ENCODE results near the gene MUSTN1.
A peak's percentile ranks its signal among the peaks of the same experiment; 100 is the strongest.

MUSTN1 gene

DNA sequence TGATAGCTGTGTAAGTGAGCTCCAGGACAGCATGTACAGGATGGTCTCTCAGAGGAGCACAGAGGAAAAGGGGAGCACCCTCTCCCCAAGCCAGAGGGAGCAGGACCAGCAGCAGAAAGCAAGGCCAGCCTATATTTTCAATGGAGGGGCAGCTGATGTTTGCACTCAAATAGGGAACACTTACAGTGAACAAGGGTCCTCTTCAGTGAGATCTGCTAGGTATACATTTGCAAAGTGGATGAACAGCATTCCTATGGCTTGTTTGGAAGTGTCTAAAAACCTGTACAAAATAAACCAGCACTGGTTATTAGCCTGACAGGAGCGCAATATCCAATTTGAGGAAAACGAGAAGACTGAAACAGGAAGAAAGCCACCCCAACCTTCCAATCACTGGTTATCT, 17.6 kb upstream of the MUSTN1 start:
- DNase-seq (ENCODE audit: low spot score): no peak

DNA sequence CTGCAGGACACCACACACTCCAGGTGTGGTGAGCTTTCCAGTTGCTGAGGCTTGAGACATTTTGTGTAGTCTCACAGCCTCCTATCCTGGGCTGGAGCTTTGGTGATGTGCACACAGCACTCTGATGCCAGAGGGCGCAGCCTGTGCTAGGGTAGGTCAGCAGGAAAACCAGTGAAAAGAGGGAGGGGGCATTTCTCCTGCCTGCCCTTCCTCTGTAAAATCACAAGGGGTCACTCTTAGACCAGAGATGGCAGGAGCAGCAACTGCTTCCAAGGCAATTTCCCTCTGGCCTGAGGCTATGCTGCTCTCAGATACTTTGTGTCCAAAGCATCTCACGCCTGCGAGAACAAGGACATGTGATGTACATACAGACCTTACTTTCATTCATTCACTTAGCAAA, 16.5 kb upstream of the MUSTN1 start:
- DNase-seq (ENCODE audit: low spot score): peak; percentile 6

DNA sequence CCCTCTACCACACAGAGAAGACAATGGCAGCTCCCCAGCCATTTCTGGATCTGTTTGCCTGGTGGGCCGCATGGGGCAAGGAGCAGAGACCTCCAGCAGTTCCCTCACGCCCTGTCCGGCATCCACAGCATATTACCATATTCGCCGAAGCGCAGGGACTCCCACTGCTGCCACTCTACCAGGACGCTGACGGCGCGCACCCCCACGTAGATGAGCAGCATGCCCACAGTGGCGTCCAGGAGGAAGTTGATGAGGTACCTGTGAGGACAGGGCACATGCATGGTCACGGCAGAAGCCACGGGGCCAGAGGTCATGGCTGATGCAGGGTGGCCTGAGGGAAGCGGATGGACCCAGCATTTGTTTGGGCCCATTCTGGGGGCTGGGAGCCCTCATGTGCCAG, 14.8 kb upstream of the MUSTN1 start:
- DNase-seq (ENCODE audit: low spot score): no peak

DNA sequence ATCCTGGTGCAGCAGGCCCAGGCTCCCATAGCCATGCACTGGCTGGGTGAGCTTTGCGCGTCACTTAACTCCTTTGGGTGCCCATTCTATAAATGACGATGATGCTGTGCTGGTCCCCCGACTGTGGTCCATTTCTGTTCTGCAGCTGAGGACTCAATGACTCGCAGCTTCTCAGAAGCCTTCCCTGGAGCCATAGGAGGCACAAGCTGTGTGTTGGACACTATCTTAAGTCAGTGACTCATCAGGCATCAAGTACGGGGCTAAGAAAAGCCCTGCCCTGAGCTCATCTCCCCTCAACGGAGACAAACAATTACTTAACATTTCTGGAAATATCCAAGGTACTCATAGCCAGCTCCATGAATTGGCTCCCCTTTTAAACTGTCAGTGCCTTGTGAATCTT, 13.8 kb upstream of the MUSTN1 start:
- no peak for DNase-seq (ENCODE audit: low spot score)

DNA sequence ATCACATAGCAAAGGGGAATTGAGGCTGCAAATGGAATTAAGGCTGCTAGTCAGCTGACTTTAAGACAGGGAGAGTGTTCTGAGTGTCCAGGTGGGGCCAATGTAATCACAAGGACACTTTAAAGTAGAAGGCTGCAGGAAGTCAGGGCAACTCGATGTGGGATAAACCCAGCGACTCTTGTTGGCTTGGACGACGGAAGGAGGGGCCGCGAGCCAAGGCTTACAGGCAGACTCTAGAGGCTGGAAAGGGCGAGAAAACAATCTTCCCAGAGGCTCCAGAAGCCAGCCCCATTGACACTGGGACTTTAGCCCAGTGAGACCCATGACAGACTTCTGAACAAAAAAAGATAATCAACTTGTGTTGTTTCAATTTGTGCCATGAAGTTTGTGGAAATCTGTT, 12.9 kb upstream of the MUSTN1 start:
- no peak for DNase-seq (ENCODE audit: low spot score)

DNA sequence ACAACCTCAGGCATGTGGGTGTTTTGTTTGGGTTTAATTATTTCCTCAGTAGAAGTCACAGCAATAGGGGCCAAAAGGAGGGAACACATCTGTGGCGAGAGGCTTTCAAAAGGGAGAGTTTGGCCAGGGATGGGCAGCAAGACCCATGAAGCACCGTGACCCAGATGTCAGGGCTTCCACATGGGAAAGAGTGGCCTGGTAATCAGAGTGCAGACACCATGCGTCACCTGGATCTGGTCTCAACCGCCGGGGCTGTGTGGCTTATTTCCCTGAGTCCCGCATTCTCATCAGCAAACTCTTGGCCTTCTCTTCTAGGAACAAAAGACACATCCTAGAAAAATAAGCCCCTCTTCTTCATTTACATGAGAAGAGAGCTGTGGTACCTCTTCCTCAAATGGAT, 12.4 kb upstream of the MUSTN1 start:
- DNase-seq (ENCODE audit: low spot score): no peak

DNA sequence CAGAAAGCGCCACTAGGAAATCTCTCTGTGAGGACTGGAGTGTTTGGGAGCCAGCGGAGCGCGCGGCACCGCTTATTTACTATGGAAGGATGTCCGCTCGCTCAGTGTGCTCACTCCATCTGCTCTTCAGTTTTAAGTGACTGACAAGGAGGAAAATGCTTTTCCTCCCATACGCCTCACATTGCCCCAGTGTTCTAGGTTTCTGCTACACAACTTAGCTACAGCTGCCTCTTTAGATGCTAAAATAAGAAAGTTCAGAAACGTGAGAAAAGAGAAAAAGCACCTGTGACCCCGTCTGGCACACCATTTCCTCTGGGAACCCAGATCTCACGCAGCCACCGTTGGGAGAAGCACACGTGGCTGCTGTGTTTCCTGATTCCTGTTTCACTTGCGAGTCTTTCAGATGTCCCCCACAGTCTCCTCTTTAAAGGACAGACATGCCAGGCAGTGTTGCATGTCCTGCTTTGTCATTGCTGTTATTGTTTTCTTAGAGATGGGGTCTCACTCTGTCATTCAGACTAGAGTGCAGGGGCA, 11.7 kb upstream of the MUSTN1 start:
- DNase-seq (ENCODE audit: low spot score): no peak

DNA sequence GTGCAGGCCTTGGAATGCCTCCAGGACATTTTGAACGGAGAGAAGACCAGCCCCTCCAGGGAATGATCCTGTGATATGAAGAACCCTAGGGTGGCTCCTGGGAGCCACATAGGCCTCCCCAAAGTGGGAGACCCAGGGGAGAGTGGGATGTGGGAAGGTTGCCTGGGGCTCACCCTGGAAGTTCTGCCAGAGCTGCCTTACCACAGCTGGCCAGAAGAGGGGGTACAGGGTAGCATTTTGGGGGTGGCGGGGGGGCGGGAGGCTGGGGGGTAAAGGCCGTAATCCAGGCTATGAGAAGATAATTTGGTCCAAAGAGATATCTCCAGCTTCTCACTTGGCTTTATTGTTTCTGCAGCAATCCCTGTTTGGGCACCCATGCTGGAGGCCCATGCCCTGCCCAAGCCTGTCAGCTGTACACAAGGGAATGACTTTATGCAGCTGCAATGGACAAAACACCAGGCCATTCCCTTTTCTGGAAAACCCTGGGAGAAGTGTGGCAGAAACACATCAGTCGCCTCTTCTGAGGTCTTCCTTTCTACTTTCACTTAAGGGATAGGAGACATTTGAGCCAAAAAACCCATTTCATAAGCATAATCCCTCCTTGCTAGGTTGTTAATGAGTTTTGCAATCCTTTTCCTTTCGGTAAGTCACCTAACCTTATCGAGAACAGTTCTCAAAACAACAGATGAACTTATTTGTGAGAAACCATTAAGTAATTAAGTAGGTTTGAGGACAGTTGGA, 11.0 kb upstream of the MUSTN1 start:
- no peak for DNase-seq (ENCODE audit: low spot score)

DNA sequence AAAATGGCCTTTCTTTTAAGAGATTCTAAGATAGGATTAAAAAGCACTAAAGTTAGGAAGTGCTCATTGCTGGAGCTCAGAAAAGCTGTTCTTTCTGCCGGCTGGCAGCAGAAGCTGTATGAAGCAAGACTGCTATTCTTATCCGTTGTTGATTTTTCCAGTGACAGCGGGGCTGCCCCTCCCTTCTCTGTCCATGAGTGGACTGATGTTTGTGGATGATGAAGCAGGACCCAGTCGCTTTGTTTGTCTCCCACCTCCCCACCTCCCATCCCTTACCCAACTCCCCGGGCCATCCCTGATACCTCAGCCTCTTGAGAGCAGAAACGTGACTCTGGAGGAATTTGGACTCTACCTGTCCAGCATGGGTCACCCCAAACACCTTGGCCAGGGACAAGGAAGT, 10.3 kb upstream of the MUSTN1 start:
- no peak for DNase-seq (ENCODE audit: low spot score)

DNA sequence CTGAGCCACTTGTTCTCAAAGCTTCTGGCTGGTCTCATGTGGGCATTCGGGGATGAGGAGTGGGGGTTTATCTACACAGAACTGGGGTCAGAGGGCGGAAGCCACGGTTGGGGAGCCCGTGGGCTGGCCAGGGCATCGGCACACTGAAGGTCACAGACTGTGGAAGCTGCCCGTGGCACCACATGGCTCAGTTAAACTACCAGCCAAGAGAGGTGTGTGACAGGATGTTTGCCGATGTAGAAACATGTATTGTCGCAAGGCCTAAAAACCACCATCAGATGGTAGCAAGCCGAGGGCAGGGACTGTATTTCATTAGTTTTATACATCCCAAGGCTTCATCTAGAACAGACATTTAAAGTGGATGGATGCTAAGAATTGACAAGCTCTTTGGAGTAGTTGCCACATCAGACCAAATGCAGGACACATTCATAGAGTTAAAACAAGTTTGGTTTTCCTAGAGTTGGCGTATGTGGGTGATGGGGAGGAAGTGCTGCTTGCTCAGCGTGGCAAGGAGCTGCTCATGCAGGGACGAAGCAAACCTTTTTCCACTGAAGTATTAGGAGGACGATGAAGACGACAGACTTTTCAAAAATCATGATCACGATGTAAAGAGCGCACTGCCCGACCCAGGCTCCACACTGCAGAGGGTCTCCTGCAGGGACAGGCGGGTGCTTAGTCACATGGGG, 9.6 kb upstream of the MUSTN1 start:
- no peak for DNase-seq (ENCODE audit: low spot score)

DNA sequence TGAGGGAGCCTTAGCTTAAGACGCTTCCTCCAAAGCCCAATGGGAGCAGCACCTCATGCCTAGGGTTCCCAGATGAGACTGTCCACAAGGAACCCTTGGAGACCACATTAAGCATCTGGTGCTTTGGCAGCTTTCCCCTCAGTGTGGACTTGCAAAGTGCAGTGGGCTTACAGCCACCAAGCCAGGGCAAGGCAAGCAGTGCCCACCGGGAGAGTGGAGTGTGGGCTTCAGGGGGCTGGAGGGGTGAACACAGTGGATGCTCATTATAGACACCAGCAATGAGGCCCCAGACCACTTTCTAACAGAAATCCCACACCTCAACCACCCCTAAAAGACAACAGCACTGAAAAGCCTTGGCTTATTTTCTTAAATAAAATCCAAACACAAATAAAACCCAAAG, 9.1 kb upstream of the MUSTN1 start:
- DNase-seq (ENCODE audit: low spot score): no peak

DNA sequence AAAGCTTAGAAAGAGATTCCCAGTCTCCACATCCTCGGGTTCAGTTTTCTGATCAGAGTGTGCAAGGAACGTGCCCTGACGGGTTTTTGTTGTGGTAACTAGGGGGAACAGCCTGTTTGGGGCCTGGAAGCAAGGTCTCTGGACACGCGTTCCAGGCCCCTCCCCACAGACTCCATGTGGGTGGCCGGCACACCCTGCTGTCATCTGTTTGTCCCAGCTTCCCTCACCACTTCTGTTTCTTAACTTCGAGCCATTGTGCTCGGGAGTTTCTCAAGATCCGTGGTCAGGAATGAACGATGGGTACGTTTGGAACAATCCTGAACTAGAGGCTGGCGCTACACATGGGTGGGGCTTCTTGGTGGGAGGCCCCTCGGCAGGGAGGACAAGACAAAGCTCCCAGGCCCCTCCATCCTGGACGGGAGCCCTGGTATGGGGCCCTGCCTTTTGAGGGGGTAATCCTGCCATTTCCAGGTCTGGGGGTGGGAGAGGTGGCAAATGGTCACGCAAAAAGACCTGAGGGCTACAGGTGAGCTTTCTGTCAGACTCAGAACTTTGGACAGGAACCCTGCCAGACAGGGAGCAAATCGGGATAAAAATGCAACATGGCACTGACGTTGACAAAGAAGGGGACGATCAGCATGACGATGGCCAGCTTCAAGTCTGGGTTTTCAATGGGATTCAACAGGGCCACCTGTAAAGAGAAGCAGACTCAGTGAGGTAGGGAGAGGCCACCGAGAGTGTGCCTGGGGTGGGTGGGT, 8.5 kb upstream of the MUSTN1 start:
- no peak for DNase-seq (ENCODE audit: low spot score)

DNA sequence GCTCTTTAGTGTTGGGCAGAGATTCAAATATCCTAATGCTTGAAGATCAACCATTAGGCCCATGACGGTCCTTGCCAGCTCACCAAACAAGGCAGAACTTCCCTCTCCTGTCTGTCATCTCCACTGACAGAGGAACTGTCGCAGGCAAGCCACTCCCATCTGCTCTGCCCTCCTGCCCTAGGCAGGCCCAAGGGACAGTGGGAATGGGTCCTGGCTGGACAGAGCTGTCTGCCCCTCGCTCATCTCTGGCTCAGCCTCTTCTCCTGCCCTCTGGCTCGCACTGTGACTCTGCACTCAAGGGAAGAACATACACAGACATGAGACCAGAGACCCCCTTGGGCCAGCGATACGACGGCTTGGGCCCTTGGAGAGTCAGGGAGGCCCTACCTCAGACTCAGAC, 7.6 kb upstream of the MUSTN1 start:
- DNase-seq (ENCODE audit: low spot score): no peak

DNA sequence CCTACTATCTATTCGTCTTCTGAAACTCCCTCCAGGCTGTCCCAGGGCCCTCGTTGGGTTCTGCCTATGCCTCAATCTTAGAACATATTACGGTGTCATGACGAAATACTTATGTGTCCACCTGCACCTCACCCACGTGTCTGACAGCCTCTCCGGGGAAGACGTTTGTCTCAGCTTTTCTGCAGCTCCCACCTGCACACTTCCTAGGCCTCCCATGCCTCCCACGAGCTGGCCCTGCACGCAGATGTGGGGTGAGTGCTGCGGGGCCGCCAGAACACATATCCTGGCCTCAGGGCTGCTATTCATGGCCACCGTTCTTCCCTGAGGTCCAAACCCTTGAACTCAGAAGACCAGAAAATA, 7.1 kb upstream of the MUSTN1 start:
- no peak for DNase-seq (ENCODE audit: low spot score)

DNA sequence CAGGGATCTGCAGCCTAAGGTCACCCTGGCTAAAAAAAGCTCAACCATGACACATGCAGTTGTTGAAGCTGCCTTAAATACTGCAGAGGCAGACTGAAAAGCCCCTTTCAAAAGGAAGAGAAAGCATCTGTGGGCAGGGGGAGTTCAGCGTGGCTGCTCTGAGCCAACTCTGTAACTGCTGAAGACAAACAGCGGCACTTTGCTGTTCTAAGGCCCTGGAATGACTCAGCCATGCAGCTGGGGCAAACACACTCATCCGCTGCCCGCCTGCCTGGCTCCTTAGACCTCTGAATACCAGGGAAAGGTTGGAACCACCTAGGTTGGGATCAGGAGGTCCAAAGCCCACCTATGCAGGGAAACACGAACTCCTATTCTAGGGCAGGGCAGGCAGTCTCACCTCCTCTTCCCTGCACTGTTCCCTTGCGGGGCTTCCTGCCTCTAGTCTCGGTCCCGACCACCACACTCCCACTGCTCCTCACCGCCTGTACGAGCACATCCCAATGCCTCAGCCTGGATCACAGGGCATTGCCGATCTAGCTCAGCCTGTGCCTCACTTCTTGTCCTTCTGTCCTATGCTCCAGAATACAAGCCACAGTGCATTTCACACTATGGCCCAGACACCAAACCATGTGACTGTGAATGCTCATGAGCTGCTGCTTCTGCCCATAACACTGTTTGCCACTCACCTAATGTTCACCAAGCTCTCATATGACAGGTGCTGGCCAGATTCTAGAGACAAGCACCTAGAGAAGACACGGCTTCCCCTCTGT, 6.6 kb upstream of the MUSTN1 start:
- no peak for DNase-seq (ENCODE audit: low spot score)

DNA sequence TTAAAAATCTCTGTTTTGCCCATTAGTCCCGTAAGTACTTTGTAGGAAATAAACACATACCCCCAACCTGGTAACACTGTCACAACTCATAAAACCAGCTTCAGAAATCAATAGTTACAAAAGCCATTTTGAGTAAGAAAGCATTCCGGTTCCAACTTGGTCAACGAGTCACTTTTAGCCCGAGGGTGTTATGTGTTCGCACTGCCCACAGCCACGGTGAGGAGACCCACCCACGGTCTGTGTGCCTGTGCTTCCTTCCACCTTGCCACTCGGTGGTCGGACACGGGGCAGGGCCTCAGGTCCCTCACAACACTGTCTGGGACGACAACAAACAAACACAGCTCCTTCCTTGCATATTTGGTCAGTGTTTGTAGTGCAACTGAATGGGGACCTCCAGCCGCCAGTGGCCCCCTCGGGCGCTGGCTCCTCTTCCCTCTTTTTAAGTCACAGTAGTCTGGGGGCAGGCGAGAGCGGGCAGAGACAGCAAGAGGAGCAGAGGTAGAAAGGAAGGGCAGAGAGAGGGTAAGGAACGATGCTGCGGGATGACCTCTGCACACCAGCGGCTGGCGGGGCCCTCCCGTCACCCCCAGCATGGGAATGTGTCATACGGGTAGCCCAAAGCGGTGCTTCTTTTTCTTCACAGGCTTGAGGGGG, 5.2 kb upstream of the MUSTN1 start:
- DNase-seq (ENCODE audit: low spot score): no peak

DNA sequence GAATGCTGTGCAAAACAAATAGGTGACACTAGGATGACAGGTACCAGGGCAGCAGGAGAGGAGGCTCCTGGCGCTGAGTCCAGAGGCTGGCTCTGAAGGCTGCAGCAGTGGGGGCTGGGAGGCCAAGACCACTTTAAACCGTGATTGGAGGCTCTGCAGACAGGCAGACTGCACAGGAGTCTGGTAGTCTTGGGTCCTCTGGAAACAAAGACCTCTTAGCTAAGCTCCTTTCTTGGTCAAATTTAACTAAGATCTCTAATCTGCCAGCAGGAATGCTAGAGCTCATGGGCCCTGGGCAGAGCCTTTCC, 4.4 kb upstream of the MUSTN1 start:
- no peak for DNase-seq (ENCODE audit: low spot score)

DNA sequence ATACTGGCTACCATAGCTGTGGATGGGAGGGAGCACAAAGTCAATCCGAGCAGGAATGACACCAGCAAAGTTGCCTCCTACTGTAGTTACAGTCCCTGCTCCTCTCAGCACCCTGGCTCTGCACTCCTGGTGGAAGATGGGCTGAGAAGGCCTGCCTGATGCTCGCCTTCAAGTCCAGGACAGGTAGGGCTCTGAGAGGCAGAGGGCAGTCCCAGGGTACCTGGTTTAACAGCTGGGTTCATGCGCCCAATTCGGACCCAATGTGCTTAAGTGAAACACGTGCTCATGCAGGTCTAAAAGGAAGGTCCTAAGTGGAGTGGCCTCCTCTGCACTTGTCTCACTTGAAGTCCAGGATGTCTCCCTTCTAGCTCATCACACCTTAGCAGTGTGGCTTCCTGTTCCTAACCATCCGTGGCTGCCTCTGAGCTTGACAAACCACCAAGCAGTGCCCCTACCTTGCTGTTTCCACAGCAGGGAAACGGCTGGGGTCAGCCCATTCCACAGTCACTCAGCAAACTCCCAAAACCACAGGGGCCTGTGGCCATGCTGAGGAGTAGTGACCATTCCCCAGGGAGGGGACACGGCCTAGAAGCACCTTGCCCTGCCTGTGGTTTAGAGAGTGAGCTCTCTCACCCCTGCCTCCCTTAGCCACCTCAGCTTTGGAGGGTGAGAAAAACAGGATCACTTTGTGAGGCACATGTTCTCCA, 3.9 kb upstream of the MUSTN1 start:
- DNase-seq (ENCODE audit: low spot score): no peak

DNA sequence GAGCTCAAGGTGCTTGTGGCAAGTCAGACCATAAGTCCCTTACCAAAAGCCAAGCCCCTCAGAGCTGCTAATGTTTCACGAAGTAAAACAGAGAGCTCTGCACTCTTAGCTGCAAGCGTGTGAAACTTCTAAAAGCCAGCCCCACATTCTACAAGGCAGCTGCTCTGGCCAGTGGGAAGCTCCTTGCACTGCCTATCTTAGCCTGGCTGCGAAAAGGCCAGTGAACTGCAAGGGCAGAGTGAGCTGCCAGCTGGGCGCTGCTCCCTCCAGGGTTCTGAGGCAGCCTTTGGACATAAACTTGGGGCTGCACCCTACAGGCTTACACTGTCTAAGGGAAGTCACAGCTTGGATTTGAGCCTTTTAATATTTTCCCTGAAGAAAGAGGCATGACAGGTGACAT, 2.2 kb upstream of the MUSTN1 start:
- DNase-seq (ENCODE audit: low spot score): no peak

DNA sequence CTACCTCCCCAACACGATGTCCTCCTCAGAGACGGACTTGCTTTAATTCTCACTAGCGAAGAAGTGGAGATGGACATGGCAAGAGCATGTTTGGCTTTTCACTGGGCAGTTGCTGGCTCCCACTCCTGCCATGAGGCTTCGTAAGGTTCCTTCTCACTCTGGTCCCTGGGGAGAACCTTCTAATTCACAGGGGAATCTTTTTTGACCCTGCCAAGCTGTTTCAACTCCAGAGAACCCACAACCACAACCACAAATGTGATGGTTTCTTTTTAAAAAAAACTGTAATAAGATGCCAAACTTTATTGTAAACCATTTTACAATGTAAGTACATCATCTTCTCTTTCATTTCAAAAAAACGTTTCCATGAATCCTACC, 1.6 kb upstream of the MUSTN1 start:
- no peak for DNase-seq (ENCODE audit: low spot score)

DNA sequence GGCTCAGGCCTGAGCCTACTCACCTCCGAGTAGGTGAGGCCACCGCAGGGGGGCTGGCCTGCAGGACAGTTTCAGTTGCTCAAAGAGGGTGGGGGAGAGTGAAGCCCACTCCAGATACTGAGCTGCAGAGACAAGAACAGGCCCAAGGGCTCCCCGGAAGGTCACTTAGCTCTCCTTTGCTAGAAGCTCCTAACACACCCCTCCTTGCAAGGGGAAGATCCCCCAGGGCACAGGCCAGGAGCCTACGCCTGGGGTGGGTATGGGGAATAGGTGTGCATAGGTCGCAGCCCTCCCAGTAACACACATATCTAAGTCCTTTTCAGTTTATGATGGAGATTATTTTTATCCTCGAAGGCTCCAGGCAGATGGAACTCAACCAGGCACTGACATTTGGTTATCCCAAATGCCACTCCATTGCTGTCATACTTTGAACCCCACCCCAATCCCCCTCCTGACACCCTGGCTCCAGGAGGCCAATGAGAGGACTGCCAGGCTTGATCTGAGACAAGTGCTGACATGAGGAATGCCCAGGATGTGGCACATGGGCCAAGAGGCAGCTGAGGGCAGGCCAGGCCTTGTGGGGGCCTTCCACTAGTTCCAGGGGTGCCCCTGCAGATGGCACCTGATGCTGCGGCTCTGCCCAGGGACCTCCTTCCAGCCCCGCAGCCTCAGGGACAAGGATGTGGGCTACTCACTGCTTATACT, 1.1 kb upstream of the MUSTN1 start:
- no peak for DNase-seq (ENCODE audit: low spot score)

All from LoVo (cell line).